Endodermal cell (in vitro differentiated cells): Measurements from ENCODE around the gene MEP1A. TPM values are rescaled to one million over a fixed set of nuclear protein-coding genes. Genes with fewer than 3 reads are reported as not detected.

Experiments used
- DNase-seq: peaks from one replicate; pipeline ENCODE4 v3.0.0-alpha.2; 2017
- H3K27ac ChIP-seq: 2 replicates; pipeline ENCODE4 v1.5.1; 2013; ENCODE audit warnings: mild to moderate bottlenecking, low read depth, low read length, moderate library complexity
- H3K27me3 ChIP-seq: 2 replicates; pipeline ENCODE4 v1.6.1; 2013; ENCODE audit warnings: mild to moderate bottlenecking, low read length, moderate library complexity; ENCODE audit not compliant: insufficient read depth, control insufficient read depth, poor library complexity, severe bottlenecking
- H3K36me3 ChIP-seq: 2 replicates; pipeline ENCODE4 v1.7.0; 2013; ENCODE audit warnings: mild to moderate bottlenecking, low read length, moderate library complexity; ENCODE audit not compliant: control insufficient read depth, insufficient read depth
- H3K4me1 ChIP-seq: one replicate; pipeline ENCODE4 v1.7.0; 2013; ENCODE audit warnings: low read length; ENCODE audit not compliant: control insufficient read depth, insufficient read depth
- H3K4me3 ChIP-seq: 2 replicates; pipeline ENCODE4 v1.5.1; 2013; ENCODE audit warnings: mild to moderate bottlenecking, low read length, moderate library complexity
- H3K9ac ChIP-seq: 2 replicates; pipeline ENCODE4 v1.6.1; 2013; ENCODE audit warnings: mild to moderate bottlenecking, low read length, moderate library complexity; ENCODE audit not compliant: poor library complexity, severe bottlenecking; ENCODE audit errors: extremely low read depth
- H3K9me3 ChIP-seq: 2 replicates; pipeline ENCODE4 v1.6.1; 2013; ENCODE audit warnings: mild to moderate bottlenecking, low read length, moderate library complexity; ENCODE audit not compliant: control insufficient read depth
- H3K27ac Mint-ChIP-seq: 2 replicates; pipeline ENCODE4 v1.8.0; 2020; ENCODE audit warnings: mixed read lengths
- H3K27me3 Mint-ChIP-seq: 2 replicates; pipeline ENCODE4 v1.8.0; 2021; ENCODE audit warnings: mild to moderate bottlenecking, mixed read lengths; ENCODE audit not compliant: insufficient read depth
- H3K36me3 Mint-ChIP-seq: 2 replicates; pipeline ENCODE4 v1.8.0; 2020; ENCODE audit warnings: low read depth, mixed read lengths
- H3K4me1 Mint-ChIP-seq: 2 replicates; pipeline ENCODE4 v1.8.0; 2020; ENCODE audit warnings: mixed read lengths
- H3K4me3 Mint-ChIP-seq: 2 replicates; pipeline ENCODE4 v1.8.0; 2020; ENCODE audit warnings: mild to moderate bottlenecking, moderate library complexity, mixed read lengths
- H3K9me3 Mint-ChIP-seq: 2 replicates; pipeline ENCODE4 v1.8.0; 2020; ENCODE audit warnings: mild to moderate bottlenecking, mixed read lengths
- WGBS, 2 experiments: methylation state at CpG; one replicate each; pipeline versions ENCODE4 v1.1.5 to v1.1.7; 2013; ENCODE audit warnings: missing lambda C conversion rate in 2 of 2, mixed read lengths in 1 of 2; ENCODE audit not compliant: insufficient coverage in 1 of 2, insufficient read length in 1 of 2; 5-methylcytosine and 5-hydroxymethylcytosine counted together
- total RNA-seq, 2 donors: library from RNA; stranded (reverse); fragmentation: NEBNext Ultra II Directional in 1 of 2; extraction: Animal tissue kit (Norgen Biotek cat#: 25700) in 1 of 2; gene quantifications; 2 replicates in 1 of 2; 3 replicates in 1 of 2; pipeline ENCODE4 v1.2.1, GENCODE V29; 2021
- TF ChIP-seq, protein P1 (sequence below): fragments of 200-600 bp; sonication (generic); conservative IDR thresholded peaks from 2 replicates; pipeline ENCODE4 v1.5.0; 2021; ENCODE audit warnings: antibody characterized with exemption, mild to moderate bottlenecking

The MEP1A gene
- total RNA-seq, 2 donors from 2014 or later: not detected

DNA sequence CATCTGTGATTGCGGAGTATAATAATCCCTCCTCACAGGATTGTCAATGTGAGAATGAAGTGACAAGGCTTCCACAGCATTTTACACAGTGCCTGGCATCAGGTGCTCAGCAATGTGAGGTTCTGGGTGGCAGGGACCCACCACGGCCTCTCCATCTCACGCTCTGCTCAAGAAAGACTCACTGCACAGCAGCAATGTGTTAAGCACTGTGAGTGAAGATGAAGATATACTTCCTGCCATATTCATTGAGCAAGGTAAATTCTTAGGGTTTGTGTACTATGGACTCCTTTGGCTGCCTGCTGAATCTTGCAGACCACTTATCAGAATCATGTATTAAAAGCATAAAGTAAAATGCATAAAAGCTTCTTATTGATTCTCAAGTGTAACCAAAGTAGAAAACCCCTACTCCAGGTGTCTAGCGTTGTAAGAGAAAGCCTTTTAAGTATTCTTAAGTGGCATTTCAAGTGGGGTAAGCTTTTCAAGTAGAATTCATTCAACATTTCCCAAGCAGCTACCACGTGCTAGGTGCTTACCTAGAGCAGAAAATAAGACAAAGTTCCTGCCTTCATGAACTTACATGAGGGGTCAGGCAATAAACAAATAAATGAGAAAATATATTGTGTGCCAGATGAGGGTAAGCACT lies 17.0 kb upstream of the MEP1A start:
- no peak overlapping the region for H3K9ac ChIP-seq
- no peaks in the 10 kb centered on the region for H3K4me1 ChIP-seq
- no peaks in the 10 kb centered on the region for H3K27me3 ChIP-seq
- no peaks in the 10 kb centered on the region for H3K36me3 Mint-ChIP-seq
- peaks cover 11% of the 10 kb centered on the region for H3K9me3 Mint-ChIP-seq
- no peaks in the 10 kb centered on the region for H3K36me3 ChIP-seq
- TF ChIP-seq, protein P1, sequence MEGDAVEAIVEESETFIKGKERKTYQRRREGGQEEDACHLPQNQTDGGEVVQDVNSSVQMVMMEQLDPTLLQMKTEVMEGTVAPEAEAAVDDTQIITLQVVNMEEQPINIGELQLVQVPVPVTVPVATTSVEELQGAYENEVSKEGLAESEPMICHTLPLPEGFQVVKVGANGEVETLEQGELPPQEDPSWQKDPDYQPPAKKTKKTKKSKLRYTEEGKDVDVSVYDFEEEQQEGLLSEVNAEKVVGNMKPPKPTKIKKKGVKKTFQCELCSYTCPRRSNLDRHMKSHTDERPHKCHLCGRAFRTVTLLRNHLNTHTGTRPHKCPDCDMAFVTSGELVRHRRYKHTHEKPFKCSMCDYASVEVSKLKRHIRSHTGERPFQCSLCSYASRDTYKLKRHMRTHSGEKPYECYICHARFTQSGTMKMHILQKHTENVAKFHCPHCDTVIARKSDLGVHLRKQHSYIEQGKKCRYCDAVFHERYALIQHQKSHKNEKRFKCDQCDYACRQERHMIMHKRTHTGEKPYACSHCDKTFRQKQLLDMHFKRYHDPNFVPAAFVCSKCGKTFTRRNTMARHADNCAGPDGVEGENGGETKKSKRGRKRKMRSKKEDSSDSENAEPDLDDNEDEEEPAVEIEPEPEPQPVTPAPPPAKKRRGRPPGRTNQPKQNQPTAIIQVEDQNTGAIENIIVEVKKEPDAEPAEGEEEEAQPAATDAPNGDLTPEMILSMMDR: no peak
- 90 to 97% methylated on average over 5 of the region's 5 CpGs for WGBS, 2 experiments
- H3K4me3 ChIP-seq: no peak overlapping the region
- DNase-seq: no peak
- H3K4me3 Mint-ChIP-seq: no peak overlapping the region
- H3K27ac Mint-ChIP-seq: no peak overlapping the region
- H3K9me3 ChIP-seq: peaks cover 6% of the 10 kb centered on the region
- H3K4me1 Mint-ChIP-seq: no peaks in the 10 kb centered on the region
- no peak overlapping the region for H3K27ac ChIP-seq
- peaks cover 3% of the 10 kb centered on the region for H3K27me3 Mint-ChIP-seq

GRCh38 chr6:46777476-46778346 lies 15.5 kb upstream of the MEP1A start:
- Histone ChIP-seq H3K9me3 (peaks cover 6% of the 10 kb centered on the region), H3K4me1 (no peaks in the 10 kb centered on the region), H3K27me3 (no peaks in the 10 kb centered on the region), H3K9ac (no peak overlapping the region), H3K4me3 (no peak overlapping the region), H3K27ac (no peak overlapping the region), H3K36me3 (no peaks in the 10 kb centered on the region)
- no peak for DNase-seq
- Mint-ChIP-seq H3K27me3 (peaks cover 3% of the 10 kb centered on the region), H3K4me3 (no peak overlapping the region), H3K4me1 (no peaks in the 10 kb centered on the region), H3K36me3 (no peaks in the 10 kb centered on the region), H3K9me3 (peaks cover 11% of the 10 kb centered on the region), H3K27ac (no peak overlapping the region)
- TF ChIP-seq, protein P1: no peak
- 90 to 93% methylated on average over 9 to 11 of the region's 12 CpGs for WGBS, 2 experiments

- no peak overlapping the region for H3K27ac ChIP-seq
- no peak overlapping the region for H3K4me3 ChIP-seq
- WGBS, 2 experiments: 49 to 83% methylated on average over 1 to 5 of the region's 6 CpGs
- peaks cover 3% of the 10 kb centered on the region for H3K27me3 Mint-ChIP-seq
- H3K4me3 Mint-ChIP-seq: no peak overlapping the region
- H3K9me3 Mint-ChIP-seq: no peaks in the 10 kb centered on the region
- H3K27ac Mint-ChIP-seq: no peak overlapping the region
- no peaks in the 10 kb centered on the region for H3K36me3 Mint-ChIP-seq
- no peaks in the 10 kb centered on the region for H3K36me3 ChIP-seq
- no peaks in the 10 kb centered on the region for H3K4me1 Mint-ChIP-seq
- TF ChIP-seq, protein P1: peak; percentile 89
- H3K27me3 ChIP-seq: no peaks in the 10 kb centered on the region
- H3K4me1 ChIP-seq: no peaks in the 10 kb centered on the region
- H3K9me3 ChIP-seq: no peaks in the 10 kb centered on the region
- peak; percentile 71 for DNase-seq
- H3K9ac ChIP-seq: no peak overlapping the region
These were observed 11.5 kb upstream of the MEP1A start for GRCh38 chr6:46781478-46782378.
